Stimulated activated naive CD8-positive, alpha-beta T cell treated with anti-CD3 and anti-CD28 coated beads, Interleukin-15, Interleukin-2, amounts not matched to agents 100 U/mL and 50 U/mL, for 24 hours (primary cell): Measurements from ENCODE around the gene PTPRO.
"Not testable (repeated sequence)": the region's sequence is repeated elsewhere in the genome, so short reads cannot be mapped to it uniquely, and the experiment has no call there.

Source experiments
- ATAC-seq: fragments of 150-1000 bp; cut with Tn5 transposase; one replicate; pipeline ENCODE4 v1.10.0; 2021
- DNase-seq: peaks from one replicate; pipeline ENCODE4 v3.0.0; 2021

The PTPRO gene

DNA sequence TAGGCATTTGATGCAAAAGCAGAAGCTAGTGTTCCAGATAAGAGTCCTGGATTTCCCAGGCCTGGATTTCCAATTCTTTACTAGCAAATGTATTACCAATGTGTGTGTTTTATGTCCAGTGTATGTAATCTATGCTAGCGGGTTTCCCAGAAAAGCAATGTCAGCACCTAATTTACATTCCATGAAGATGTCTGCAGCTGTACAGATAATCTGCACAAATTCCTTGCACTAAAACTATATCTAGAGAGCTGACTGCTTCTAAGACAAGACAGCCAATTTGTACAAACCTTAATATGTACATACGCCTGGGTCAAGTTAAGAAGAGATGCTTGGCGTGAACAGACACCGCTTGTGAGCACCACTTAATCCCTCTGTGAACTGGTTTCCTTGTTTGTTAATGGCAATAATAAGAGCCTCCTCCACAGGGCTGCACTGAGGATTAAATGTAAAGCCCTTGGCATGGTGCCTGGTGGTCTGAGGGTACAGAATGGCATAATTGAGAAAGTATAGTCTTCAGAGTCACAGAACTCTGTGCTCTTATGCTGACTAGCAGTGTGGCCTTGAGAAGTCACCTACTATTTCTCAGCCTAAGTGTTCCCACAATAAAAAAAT lies 281.3 kb downstream of the PTPRO start:
- ATAC-seq (no peak), DNase-seq (no peak)

DNA sequence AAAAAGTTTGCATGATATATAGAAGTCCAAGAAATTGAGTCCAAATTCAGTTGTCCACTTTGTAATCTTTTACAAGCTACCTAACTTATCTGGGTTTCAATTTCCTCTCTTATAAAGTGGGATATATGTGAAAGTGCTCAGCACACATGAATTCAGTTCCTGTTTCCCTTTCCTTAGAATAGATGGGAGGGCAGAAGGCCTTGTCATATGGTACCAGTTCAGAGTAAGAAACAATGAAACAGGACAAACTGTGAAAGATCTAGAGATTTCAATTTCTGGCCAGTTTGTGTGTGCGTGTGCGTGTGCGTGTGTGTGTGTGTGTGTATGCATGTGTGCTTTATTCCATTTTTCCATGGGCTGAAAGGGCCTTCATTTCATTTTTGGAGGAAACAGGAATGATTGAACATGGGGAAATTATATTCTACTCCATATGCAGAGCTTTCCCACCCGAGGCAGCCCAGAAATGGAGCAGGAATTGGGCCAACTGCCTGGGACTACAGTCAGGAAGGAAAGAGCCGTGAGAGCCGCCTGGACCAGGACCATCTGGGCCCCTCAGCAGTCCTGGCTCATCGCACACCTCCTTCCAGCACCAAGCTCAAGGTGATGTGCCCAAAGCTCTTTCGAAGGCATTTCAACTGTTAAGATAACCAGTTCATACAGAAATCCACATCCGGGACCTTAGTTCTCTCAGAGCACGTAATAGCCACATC lies 283.7 kb downstream of the PTPRO start:
- ATAC-seq (no peak), DNase-seq (no peak)

DNA sequence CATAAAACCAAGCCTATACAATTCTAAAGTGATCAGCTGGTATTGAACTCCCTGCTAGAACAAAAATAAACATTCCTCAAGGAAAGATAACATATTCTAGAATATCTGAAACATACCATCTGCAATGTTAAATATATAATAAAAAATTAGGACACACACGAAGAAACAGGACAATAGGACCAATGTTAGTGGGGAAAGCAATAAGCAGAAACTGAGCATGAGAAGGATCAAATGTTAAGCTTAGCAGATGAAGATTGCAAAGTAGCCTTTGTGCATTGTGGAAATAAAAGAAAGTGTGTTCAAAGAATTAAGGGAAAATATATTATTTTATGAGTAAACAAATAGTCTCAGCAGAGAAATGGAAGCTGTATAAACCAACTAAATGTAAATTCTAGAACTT lies 286.1 kb downstream of the PTPRO start:
- DNase-seq (no peak), ATAC-seq (no peak)

DNA sequence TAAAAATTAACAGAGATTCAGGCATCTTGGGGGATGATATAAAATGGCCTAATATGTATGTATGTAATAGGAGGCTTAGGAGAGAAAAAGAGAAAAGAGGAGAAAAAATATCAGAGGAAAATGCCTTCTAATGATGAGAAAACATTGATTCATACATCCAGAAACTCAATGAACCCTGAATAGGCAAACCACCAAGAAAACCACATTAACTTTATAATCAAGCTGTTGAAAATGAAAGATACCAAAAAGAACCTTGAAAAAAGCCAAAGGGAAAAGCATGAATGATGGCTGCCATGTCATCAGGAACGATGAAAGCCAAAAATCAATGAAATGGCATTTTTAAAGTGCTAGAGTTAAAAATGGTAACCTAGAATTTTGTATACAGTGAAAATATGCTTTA lies 286.6 kb downstream of the PTPRO start:
- no peak for ATAC-seq
- DNase-seq, result no peak

DNA sequence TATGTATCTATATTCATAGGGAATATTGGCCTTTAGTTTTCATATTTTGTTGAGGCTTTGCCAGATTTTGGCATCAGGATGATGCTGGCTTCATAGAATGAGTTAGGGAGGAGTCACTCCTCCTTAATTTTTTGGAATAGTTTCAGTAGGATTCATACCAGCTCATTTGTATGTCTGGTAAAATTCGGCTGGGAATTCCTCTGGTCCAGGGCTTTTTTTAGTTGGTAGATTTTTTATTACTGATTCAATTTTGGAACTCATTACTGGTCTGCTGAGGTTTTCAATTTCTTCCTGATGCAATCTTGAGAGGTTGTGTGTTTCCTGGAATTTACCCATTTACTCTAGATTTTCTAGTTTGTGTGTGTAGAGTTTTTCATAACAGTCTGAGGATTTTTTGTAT lies 291.7 kb downstream of the PTPRO start:
- ATAC-seq (no peak), DNase-seq (no peak)

DNA sequence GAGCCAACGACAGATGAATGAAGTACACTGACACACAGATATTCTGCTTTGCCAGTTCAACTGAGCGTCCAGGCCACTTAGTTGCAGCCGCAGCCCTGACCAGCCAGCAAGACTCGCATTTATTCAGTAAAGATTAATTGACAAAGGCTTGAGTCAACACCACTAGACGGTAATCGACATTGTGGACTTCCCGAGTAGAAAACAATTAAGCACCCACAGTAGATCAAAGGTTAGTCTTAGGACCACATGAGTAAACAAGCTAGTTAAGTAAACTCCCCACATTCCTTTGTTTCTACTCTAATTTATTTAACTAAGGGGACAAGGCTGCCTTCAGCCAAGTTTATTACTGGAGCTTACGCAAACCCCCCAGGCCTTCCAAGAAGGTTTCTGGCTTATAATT lies 294.2 kb downstream of the PTPRO start:
- ATAC-seq, DNase-seq: not testable (repeated sequence)

DNA sequence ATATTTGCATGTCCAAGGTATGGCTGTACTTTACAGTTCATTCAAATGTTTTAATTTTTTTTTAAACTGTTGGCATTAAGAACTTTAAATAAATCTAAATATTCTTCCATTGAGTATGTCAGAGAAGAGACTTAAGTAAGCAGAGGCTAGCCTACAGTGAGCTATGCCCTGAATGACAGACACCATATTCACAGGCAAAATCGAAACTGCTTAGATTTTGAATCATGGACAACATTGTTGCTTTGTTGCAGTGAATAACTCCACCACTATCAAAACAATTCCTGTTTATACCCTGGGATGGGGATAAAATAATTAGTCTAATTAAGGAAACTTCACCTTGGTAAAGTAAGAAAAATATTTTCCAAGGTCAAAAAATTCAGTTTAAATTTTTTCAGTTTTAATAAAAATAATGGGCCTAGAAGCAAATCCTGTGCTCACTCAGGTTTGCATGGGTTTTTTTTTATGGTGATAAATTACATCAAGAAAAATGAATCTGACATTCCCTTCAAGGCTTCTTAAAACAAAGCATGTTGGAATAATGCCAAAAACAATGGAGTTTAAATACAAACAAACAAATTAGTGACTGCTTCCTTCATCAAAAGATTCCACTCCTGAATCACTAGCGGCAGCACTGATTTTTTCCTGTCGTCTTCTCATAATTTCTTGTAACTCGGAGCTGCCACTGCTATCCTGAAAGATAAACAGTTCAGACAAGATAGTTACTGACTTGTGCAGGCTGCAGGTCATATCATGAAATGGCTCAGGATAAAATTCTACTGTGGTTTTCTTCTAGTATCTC lies 298.6 kb downstream of the PTPRO start:
- no peak for DNase-seq

DNA sequence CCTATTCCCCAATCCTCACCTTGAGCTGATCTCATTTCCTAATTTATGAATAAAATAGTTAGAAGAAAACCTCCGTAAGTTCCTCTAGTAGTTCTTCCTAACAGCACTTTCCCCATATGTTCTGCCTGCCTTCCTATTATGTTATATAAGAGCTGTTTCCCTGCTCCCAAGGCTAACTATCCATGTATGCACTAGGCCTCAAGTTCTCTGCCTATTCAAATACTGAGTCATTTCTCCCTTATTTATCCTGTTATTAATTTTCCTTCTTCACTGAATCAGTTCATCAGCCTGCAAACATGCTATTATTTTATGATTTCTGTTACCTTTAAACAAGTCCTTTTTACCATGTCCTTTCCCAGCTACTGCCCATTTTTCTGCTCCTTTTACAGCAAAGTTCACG lies 302.8 kb downstream of the PTPRO start:
- ATAC-seq, result no peak
- no peak for DNase-seq

More for the DNA sequence above, 298.6 kb downstream of the PTPRO start:
- ATAC-seq, result no peak

DNA sequence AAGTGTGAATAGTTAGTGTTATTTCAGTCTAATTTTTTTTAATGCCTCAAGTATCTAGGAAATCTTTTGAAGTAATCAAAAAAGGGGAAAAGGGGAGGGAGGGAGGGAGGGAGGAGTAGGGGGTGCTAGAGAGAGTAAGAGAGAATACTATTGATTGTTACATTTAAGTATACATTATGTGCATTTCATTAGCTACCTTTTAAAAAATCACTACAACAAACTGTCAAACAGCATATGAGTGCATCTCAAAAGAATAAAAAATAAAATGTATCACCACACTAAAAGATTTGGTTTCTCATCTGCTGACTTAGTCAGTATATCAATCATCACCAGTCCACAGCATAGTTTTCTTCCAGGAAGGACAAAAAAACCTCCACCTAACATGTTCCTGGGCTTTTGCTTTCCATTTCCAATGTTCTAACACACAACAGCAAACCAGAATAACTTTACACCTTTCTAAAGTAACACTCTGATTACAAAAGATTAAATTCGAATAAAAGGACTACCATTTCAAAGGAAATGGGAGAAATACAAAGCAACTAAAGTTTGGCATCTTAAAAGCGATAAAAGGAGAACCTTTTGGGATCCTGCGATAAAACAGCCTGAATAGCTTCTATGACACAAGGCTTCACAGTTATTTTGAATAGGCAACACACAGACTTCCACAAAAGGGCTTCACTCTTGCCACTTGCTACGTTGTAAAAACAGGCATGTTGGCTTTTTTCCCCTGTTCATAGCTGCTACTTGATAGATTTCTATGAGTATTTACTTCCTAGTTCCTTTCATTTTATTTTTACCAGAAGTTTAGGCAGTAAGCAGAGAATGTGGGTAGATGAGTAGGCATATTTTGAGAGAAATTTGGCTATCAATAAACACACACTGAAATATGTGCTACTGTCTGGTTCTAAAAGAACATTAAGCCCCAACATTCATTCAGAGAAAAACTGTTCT lies 306.0 kb downstream of the PTPRO start:
- ATAC-seq (no peak), DNase-seq (no peak)

DNA sequence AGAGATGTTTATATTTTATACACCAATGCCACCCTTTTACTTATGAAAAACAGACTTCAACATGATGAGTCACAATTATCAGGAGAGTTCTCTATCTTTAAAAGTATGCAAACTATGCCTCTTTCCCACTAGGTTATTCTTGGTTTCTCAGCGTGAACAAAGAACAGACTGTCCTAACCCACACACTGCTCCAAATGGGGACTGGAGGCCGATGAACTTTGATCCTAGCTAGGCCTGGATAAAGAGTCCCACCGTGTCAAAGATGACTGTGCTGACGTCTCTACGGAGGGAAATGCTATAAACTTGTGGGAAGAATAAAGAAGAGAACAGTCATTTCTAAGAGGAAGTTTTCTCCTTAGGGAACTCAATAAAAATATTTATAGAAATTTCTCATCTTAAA lies 306.8 kb downstream of the PTPRO start:
- no peak for DNase-seq
- ATAC-seq, result no peak

DNA sequence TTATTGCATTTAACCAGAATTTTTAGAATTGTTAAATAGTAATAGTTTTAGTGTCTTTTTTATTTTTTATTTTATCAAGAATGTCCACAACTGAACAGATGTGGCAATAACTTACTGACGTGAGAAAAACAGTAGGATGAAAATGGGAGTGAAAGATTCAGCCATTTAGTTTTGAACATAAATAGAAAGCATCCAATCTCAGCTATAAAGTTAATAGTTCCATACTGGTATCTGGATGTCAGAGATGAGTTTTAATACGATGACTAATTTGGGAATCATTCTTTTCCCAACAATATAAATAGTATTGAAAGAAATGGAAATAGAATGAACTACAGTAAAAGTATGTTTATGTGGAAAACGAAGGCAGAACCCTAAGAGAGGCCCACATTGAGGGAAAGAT lies 307.5 kb downstream of the PTPRO start:
- no peak for ATAC-seq
- DNase-seq, result no peak

DNA sequence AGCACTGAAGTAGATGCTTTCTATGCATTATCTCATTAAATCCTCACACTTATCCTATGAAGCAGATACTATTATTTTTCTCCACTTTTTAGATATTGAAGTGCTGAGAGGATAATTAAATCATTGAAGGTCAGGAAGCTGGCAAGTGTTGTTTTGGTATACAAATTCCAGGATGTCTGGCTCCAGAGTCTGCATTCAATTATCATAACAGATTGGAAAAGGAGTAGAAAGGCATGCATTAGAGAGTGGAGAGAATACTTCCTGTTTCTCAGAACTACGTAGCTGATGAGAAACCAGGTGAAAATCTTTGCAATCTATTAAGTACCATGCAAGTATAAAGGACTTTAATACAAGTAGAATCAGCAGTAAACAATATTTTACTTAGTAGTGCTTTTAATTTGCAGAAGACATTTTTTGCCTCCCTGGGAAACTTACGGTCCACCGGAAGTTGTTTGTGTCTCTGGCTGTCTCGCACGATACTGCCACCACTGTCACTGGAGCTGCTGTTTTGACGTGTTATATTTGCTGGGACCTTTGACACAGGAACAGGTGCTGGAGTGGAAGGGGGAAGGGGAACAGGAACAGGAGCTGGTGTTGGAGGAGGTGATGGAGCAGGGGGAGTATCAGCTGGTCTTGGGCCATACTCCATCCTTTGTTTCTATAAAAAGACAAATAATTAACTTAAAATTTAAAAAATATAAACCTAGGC lies 308.9 kb downstream of the PTPRO start:
- DNase-seq (no peak), ATAC-seq (no peak)

DNA sequence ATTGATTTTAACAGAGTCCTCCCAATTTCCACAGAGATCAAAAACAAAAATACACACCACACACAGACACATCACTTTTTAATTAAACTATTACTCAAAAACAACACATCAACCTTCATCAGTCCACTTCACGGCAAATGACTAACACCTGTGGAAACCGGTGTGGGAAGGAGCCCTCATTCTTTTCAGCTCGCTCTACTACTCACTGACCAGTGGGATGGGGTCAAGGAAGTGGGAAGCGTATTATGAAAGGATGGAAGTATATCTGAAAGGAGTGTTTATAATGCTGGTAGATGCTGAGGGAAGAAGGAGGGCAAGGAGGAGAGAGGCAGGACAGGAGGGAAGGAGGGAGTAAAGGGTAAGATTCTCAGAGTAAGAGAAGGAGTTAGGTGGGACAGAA lies 310.4 kb downstream of the PTPRO start:
- no peak for ATAC-seq
- DNase-seq, result no peak

DNA sequence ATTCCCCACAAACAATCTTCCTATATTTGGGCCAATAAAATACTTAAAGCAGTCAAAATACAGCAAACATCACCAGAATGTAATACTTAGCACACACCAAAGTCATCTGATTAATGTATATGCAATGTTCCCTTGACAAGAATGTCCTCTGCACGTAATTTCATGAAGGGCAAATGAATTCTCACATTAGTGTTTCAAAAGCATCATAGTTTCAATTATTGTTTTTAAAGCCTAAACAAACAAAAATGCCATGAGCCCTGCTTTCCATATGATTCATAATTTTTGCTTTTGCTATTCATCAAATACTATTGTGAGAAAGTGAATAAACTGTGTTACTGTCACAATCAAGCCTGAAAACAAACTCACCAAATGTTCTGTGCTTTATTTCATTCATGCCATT lies 310.9 kb downstream of the PTPRO start:
- no peak for ATAC-seq
- DNase-seq, result no peak

DNA sequence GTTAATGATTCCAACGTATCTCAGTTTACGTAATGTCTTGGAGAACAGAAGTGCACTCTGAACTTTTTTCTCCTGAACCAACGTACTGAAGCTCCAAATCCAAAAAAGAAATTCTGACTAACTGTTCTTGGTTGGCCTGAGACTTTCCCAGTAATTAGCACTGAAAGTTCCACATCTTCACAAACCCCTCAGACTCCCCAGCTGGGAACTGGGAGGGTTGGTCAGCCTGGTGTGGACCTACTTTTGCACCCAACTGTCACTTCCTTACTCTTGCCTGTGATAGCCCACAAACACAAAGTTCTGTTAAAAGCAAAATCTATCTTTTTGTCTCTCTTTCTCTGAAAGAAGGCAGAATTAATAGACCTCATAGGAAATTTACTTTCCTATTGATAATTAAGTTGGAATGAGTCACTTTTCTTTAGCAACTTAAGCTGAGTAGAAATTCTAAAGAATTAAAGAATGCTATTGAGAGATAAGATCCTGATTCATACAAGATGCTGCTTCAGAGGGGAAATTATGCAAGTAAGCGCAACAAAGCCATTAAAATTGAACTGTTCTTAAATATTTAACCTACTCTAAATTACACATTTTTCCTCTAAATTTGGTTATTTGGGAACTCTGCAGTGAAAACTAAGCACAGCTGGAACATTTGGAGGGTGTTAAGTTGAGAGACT lies 311.8 kb downstream of the PTPRO start:
- DNase-seq (no peak), ATAC-seq (no peak)

DNA sequence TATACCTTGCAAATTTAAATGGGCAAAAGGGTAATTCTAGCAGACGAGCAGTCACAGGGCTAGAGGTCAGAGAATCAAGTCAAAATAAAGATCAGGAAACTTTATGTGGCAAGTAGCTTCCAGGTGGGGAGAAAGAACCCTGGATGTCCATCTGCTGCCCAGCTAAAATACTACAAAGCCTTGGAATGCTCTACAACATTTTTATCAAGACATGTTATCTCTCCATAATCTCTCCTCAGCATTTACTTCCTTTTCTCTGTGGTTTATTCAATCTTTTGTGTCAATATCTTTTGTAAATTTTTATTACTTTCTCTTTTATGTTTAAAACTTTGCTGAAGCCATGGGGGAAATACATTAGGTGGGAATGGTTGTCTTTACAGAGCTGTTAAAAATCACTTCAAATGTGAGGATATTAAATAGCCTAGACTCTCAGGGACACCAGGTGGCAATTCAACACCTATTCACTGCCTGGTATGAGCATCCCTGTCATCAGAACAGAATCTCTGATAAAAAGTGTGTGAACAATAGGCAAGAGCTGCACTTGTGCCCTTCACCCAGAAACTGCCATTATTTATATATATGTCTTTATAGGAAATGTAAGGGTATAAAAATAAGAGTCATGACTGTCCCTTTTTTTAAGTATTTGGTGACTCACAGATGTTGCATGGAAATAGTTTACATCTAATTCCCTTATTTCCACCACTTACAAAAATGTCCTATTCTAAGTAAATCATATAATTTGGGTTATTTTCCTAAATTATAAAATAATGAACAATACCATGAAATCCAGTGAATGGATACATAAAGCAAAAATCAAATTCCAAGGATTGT lies 314.0 kb downstream of the PTPRO start:
- ATAC-seq (no peak), DNase-seq (no peak)

DNA sequence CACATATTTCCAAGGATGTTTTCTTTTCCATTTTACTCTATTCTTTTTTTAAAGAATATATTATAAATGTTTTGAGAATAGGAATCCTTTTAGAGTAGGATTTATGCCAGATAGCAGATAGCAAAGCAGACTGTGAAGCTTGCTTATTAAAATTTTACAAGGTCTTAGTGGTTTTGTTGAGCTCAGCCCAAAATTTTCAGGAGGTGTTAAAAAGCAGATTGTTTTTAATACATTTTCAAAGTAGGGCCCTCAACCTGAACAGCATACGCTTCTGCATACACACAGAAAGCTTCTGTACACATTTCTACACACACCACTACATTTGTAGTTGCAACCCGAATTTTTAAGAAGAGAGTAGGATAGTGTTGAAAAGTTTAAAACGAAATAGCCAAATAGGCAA lies 315.9 kb downstream of the PTPRO start:
- DNase-seq (no peak), ATAC-seq (no peak)

DNA sequence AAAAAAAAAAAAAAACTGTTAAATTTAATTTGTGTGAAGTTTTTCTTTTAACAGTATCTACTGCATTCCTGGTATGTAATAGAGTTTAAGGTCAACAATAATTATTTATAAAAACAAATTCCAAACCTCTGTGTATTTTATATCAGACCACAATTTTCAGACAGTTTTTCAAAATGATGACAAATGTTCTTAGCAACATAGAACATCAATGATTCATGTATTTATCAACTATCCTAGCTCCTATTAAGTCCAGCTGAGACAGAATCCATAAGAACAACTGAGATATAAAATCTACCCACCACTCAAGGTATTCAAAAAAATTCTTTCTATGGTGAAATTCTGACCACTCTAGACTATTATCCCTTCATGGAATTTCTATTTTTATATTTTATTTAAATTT lies 322.4 kb downstream of the PTPRO start:
- ATAC-seq (no peak), DNase-seq (no peak)

DNA sequence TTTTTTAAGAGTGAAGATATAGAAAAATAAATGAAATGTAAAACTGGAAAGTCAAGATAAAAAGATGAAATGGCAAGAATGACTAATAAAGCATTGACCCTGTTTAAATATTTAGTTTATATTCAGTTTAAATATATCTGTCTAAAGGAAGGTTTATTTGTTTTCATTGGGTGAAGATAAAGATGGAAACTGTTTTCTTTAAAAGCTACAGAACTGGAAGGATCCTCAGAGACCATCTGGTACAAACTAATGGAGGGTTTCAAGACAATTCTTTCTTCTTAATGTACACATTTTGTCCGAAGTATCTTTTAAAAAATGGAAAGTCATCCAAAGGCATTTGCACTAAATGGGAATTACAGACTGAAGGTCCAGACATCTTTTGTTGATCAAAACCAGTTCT lies 324.3 kb downstream of the PTPRO start:
- no peak for DNase-seq
- no peak for ATAC-seq
